Keratinocyte (primary cell): ENCODE results near the gene PSMA3. TPM values are rescaled to one million over a fixed set of nuclear protein-coding genes. Genes with fewer than 3 reads are reported as not detected.

ENCODE experiments used
- DNase-seq: peaks from one replicate; pipeline ENCODE4 v3.0.0-alpha.2; 2011; ENCODE audit warnings: low read depth, missing footprints, low spot score
- FAIRE-seq: peaks from 2 replicates; lab custom pipeline; 2011; peaks lifted over from hg19 to GRCh38; lab: Jason Lieb, UNC
- H2AFZ ChIP-seq: 2 replicates; pipeline ENCODE4 v1.6.0; 2012; ENCODE audit warnings: low read length, control low read depth, inconsistent platforms; ENCODE audit not compliant: control insufficient read depth
- H3K27ac ChIP-seq: 2 replicates; pipeline ENCODE4 v1.5.1; 2011; ENCODE audit warnings: low read length; ENCODE audit not compliant: control insufficient read depth, insufficient read depth
- H3K27me3 ChIP-seq: 3 replicates; pipeline ENCODE4 v1.6.0; 2011; ENCODE audit warnings: low read length; ENCODE audit not compliant: control insufficient read depth, insufficient read depth; ENCODE audit errors: extremely low read depth
- H3K36me3 ChIP-seq, 2 experiments: 2 replicates in 1 of 2; 3 replicates in 1 of 2; pipeline ENCODE4 v1.5.1; 2011; ENCODE audit warnings: low read length in 2 of 2, mild to moderate bottlenecking in 1 of 2; ENCODE audit not compliant: control insufficient read depth in 2 of 2, insufficient read depth in 2 of 2; ENCODE audit errors: extremely low read depth in 1 of 2
- H3K4me1 ChIP-seq: 3 replicates; pipeline ENCODE4 v1.5.1; 2011; ENCODE audit warnings: low read length; ENCODE audit not compliant: control insufficient read depth, insufficient read depth; ENCODE audit errors: extremely low read depth
- H3K4me2 ChIP-seq: 3 replicates; pipeline ENCODE4 v1.6.0; 2011; ENCODE audit warnings: low read depth, low read length; ENCODE audit not compliant: control insufficient read depth, insufficient read depth; ENCODE audit errors: extremely low read depth
- H3K4me3 ChIP-seq, 3 experiments: fragments of 200-600 bp in 1 of 3; sonication (generic) in 1 of 3; 2 replicates in 2 of 3; 3 replicates in 1 of 3; pipeline ENCODE4 v1.5.1; 2011 to 2016; ENCODE audit warnings: low read length in 3 of 3, mild to moderate bottlenecking in 3 of 3, control low read depth in 2 of 3, inconsistent platforms in 1 of 3, low read depth in 1 of 3, mixed read lengths in 1 of 3, mixed run types in 1 of 3, moderate library complexity in 1 of 3; ENCODE audit not compliant: control insufficient read depth in 2 of 3, insufficient read depth in 2 of 3; ENCODE audit errors: extremely low read depth in 1 of 3
- H3K79me2 ChIP-seq: 2 replicates; pipeline ENCODE4 v1.6.0; 2012; ENCODE audit warnings: low read length; ENCODE audit not compliant: control insufficient read depth, insufficient read depth
- H3K9ac ChIP-seq: 3 replicates; pipeline ENCODE4 v1.6.0; 2011; ENCODE audit warnings: low read length; ENCODE audit not compliant: control insufficient read depth, insufficient read depth; ENCODE audit errors: extremely low read depth
- H3K9me1 ChIP-seq: 3 replicates; pipeline ENCODE4 v1.6.0; 2011; ENCODE audit warnings: low read length; ENCODE audit not compliant: control insufficient read depth, insufficient read depth; ENCODE audit errors: extremely low read depth
- H3K9me3 ChIP-seq: 2 replicates; pipeline ENCODE4 v1.5.1; 2012; ENCODE audit warnings: low read depth, low read length; ENCODE audit not compliant: control insufficient read depth
- H4K20me1 ChIP-seq: 3 replicates; pipeline ENCODE4 v1.6.0; 2011; ENCODE audit warnings: low read length; ENCODE audit not compliant: control insufficient read depth, insufficient read depth; ENCODE audit errors: extremely low read depth
- EZH2 ChIP-seq: IDR thresholded peaks from one replicate; pipeline ENCODE4 v1.6.1; 2012; ENCODE audit warnings: inconsistent platforms, mild to moderate bottlenecking, low read length, moderate library complexity
- dilution Hi-C: fragments of 300-500 bp; cut with MboI; formaldehyde crosslinking; loops from one replicate; pipeline ENCODE4 v1.7.0; 2020; ENCODE audit warnings: low sequenced_read_pairs; ENCODE audit not compliant: extremely low pct_ligation_motif_present
- polyA plus RNA-seq, 5 experiments: library from polyadenylated mRNA; depleted of rRNA in 3 of 5; stranded (reverse) in 3 of 5; stranded (forward) in 1 of 5; unstranded in 1 of 5; fragments of >200 nt; gene quantifications; 1 replicate in 1 of 5; 2 replicates in 3 of 5; 3 replicates in 1 of 5; pipeline versions ENCODE4 v1.2.1 to v1.2.3, GENCODE V29; 2011 to 2012; ENCODE audit warnings: missing spikeins in 2 of 5, low read depth in 1 of 5, low replicate concordance in 1 of 5
- TF ChIP-seq, protein P1 (sequence below), 3 experiments: IDR thresholded peaks in 1 of 3; conservative IDR thresholded peaks in 1 of 3; optimal IDR thresholded peaks in 1 of 3; 2 replicates in 2 of 3; 3 replicates in 1 of 3; pipeline versions ENCODE3 to v1.5.1; 2011; ENCODE audit warnings: low read length in 3 of 3, mild to moderate bottlenecking in 3 of 3, moderate library complexity in 2 of 3, control low read depth in 1 of 3, inconsistent platforms in 1 of 3; ENCODE audit not compliant: insufficient read depth in 2 of 3; ENCODE audit errors: extremely low read depth in 1 of 3

The PSMA3 gene
- polyA plus RNA-seq, 1 donor (not counting 4 experiments of a cell fraction or from before 2014, with no cell fraction given) = 325 TPM

DNA sequence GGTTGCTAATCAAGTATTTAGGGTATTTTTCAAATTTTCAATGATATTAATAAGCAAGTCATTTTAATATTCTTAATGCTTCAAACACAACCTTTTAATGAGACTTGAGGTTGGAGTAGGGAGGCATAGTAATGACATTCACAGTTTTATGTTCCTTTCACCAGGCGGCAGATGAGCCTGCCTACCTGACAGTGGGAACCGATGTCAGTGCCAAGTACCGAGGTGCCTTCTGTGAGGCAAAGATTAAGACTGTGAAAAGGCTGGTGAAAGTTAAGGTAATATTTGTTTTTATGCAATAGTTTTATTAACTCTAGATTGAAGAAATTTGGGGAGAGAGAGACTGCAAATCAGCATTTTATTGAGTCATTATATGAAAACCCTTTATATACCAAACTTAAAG is 56.8 kb downstream of the PSMA3 start:
- H3K9me3 ChIP-seq = no peaks in the 10 kb centered on the region
- dilution Hi-C loops = no loop called here
- no peaks in the 10 kb centered on the region for H4K20me1 ChIP-seq
- H3K4me2 ChIP-seq = no peak overlapping the region
- H3K27ac ChIP-seq = no peak overlapping the region
- FAIRE-seq (no peak), DNase-seq (no peak)
- peaks cover 8% of the 10 kb centered on the region for H3K4me1 ChIP-seq
- H3K79me2 ChIP-seq = peaks cover 29% of the 10 kb centered on the region
- no peak overlapping the region for H3K4me3 ChIP-seq
- H3K9ac ChIP-seq = no peak overlapping the region
- TF ChIP-seq EZH2 = no peak
- TF ChIP-seq, protein P1, sequence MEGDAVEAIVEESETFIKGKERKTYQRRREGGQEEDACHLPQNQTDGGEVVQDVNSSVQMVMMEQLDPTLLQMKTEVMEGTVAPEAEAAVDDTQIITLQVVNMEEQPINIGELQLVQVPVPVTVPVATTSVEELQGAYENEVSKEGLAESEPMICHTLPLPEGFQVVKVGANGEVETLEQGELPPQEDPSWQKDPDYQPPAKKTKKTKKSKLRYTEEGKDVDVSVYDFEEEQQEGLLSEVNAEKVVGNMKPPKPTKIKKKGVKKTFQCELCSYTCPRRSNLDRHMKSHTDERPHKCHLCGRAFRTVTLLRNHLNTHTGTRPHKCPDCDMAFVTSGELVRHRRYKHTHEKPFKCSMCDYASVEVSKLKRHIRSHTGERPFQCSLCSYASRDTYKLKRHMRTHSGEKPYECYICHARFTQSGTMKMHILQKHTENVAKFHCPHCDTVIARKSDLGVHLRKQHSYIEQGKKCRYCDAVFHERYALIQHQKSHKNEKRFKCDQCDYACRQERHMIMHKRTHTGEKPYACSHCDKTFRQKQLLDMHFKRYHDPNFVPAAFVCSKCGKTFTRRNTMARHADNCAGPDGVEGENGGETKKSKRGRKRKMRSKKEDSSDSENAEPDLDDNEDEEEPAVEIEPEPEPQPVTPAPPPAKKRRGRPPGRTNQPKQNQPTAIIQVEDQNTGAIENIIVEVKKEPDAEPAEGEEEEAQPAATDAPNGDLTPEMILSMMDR (optimal IDR thresholded peaks at IDR 0.05 in 1 of 3, IDR thresholded peaks at IDR 0.05 in 1 of 3, conservative IDR thresholded peaks at IDR 0.05 in 1 of 3; ENCODE audit: extremely low read depth in 1 of 3, insufficient read depth in 2 of 3, low read length in 3 of 3) = no peak
- H3K9me1 ChIP-seq = no peaks in the 10 kb centered on the region
- no peaks in the 10 kb centered on the region for H3K27me3 ChIP-seq
- peaks cover 2 to 5% of the 10 kb centered on the region in 2 experiments for H3K36me3 ChIP-seq
- no peak overlapping the region for H2AFZ ChIP-seq

DNA sequence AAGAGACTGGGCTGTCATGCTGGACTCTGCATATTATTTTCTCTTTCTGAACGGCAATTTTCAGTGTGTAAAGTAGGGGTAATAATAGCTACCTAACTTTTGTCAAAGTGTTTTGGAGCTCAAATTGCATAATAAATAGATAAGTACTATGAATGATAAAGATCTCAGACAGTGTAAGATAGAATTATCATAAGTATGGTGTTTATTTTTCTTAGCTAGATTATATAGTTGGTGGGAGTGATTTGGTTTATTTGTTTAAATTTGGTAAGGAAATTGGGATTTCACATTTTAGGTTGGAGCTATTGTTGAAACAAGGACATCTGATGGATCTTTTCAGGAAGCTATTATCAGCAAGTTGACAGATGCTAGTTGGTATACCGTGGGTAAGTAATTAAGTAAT is 61.1 kb downstream of the PSMA3 start:
- dilution Hi-C loops = no loop called here
- Histone ChIP-seq H3K9me3 (no peaks in the 10 kb centered on the region), H3K4me2 (no peak overlapping the region), H3K9ac (no peak overlapping the region), H3K9me1 (no peaks in the 10 kb centered on the region), H2AFZ (no peak overlapping the region), H4K20me1 (no peaks in the 10 kb centered on the region), H3K4me1 (no peaks in the 10 kb centered on the region), H3K79me2 (peaks cover 3% of the 10 kb centered on the region), H3K4me3 (no peak overlapping the region), H3K27ac (no peak overlapping the region), H3K27me3 (no peaks in the 10 kb centered on the region), H3K36me3 (peaks cover 4 to 5% of the 10 kb centered on the region in 2 experiments)
- FAIRE-seq = no peak
- TF ChIP-seq, protein P1 (optimal IDR thresholded peaks at IDR 0.05 in 1 of 3, IDR thresholded peaks at IDR 0.05 in 1 of 3, conservative IDR thresholded peaks at IDR 0.05 in 1 of 3; ENCODE audit: extremely low read depth in 1 of 3, insufficient read depth in 2 of 3, low read length in 3 of 3) = no peak
- no peak for TF ChIP-seq EZH2
- no peak for DNase-seq
